ENCODE data around the gene SLC37A3.

The SLC37A3 gene

GRCh38 chr7:140400381-140400780 is 2.1 kb upstream of the SLC37A3 start:
- no peak for DNase-seq (ENCODE audit: low read depth in 2 of 2)

GRCh38 chr7:140398821-140399220 is 491 bp upstream of the SLC37A3 start:
- DNase-seq (ENCODE audit: low read depth in 2 of 2) = no peak

GRCh38 chr7:140393756-140394306 is 4.5 kb downstream of the SLC37A3 start:
- no peak for DNase-seq (ENCODE audit: low read depth in 2 of 2)

GRCh38 chr7:140391634-140392033 is 6.7 kb downstream of the SLC37A3 start:
- DNase-seq (ENCODE audit: low read depth in 2 of 2) = no peak

GRCh38 chr7:140390466-140391190 is 7.7 kb downstream of the SLC37A3 start:
- no peak for DNase-seq (ENCODE audit: low read depth in 2 of 2)

GRCh38 chr7:140390034-140390433 is 8.3 kb downstream of the SLC37A3 start:
- no peak for DNase-seq (ENCODE audit: low read depth in 2 of 2)

GRCh38 chr7:140389445-140389844 is 8.9 kb downstream of the SLC37A3 start:
- no peak for DNase-seq (ENCODE audit: low read depth in 2 of 2)

GRCh38 chr7:140384894-140385545 is 13.3 kb downstream of the SLC37A3 start:
- no peak for DNase-seq (ENCODE audit: low read depth in 2 of 2)

- DNase-seq (ENCODE audit: low read depth in 2 of 2) = no peak
Observed at GRCh38 chr7:140383954-140384713, 14.2 kb downstream of the SLC37A3 start.

- DNase-seq (ENCODE audit: low read depth in 2 of 2) = no peak
Observed at GRCh38 chr7:140375892-140376730, 22.2 kb downstream of the SLC37A3 start.

- no peak for DNase-seq (ENCODE audit: low read depth in 2 of 2)
Observed at GRCh38 chr7:140375323-140375722, 23.0 kb downstream of the SLC37A3 start.

- no peak for DNase-seq (ENCODE audit: low read depth in 2 of 2)
Observed at GRCh38 chr7:140369294-140369693, 29.0 kb downstream of the SLC37A3 start.

GRCh38 chr7:140367528-140367927 is 30.8 kb downstream of the SLC37A3 start:
- no peak for DNase-seq (ENCODE audit: low read depth in 2 of 2)

GRCh38 chr7:140364819-140365218 is 33.5 kb downstream of the SLC37A3 start:
- no peak for DNase-seq (ENCODE audit: low read depth in 2 of 2)

GRCh38 chr7:140360697-140361229 is 37.6 kb downstream of the SLC37A3 start:
- no peak for DNase-seq (ENCODE audit: low read depth in 2 of 2)

- DNase-seq (ENCODE audit: low read depth in 2 of 2) = no peak
Observed at GRCh38 chr7:140358412-140359051, 39.8 kb downstream of the SLC37A3 start.

GRCh38 chr7:140358024-140358411 is 40.3 kb downstream of the SLC37A3 start:
- no peak for DNase-seq (ENCODE audit: low read depth in 2 of 2)

- no peak for DNase-seq (ENCODE audit: low read depth in 2 of 2)
Observed at GRCh38 chr7:140350056-140350455, 48.3 kb downstream of the SLC37A3 start.

- DNase-seq (ENCODE audit: low read depth in 2 of 2) = no peak
Observed at GRCh38 chr7:140349144-140349771, 49.1 kb downstream of the SLC37A3 start.

- DNase-seq (ENCODE audit: low read depth in 2 of 2) = no peak
Observed at GRCh38 chr7:140348161-140348849, 50.0 kb downstream of the SLC37A3 start.

Data from stimulated activated CD4-positive, alpha-beta T cell treated with anti-CD3 and anti-CD28 coated beads, Interleukin-12 subunit alpha, Interleukin-12 subunit beta, amount 100 ng/mL, for 24 hours (primary cell).